H1 (cell line): ENCODE data around the gene MAML1. TPM values are rescaled to one million over a fixed set of nuclear protein-coding genes. Genes with fewer than 3 reads are reported as not detected.

Experiments
- CHD7 ChIP-seq: fragments of 300-600 bp; sonication (generic); IDR thresholded peaks from 2 replicates; pipeline ENCODE4 v1.7.1; 2012; ENCODE audit warnings: low read length, moderate library complexity, mild to moderate bottlenecking, inconsistent platforms; ENCODE audit not compliant: insufficient replicate concordance
- NRF1 ChIP-seq: IDR thresholded peaks from 2 replicates; pipeline ENCODE4 v1.6.1; 2011; ENCODE audit warnings: mild to moderate bottlenecking, low read depth, low read length, improper control_type of control experiment
- USF2 ChIP-seq: IDR thresholded peaks from 2 replicates; pipeline ENCODE4 v1.6.1; 2011; ENCODE audit warnings: low read length, improper control_type of control experiment
- polyA plus RNA-seq, 7 experiments: library from polyadenylated mRNA; depleted of rRNA in 3 of 7; stranded (reverse) in 5 of 7; unstranded in 2 of 7; fragments of >200 nt in 5 of 7; fragments of 200-250 nt in 2 of 7; gene quantifications; 1 replicate in 5 of 7; 2 replicates in 1 of 7; 4 replicates in 1 of 7; pipeline versions ENCODE4 v1.2.1 to v1.2.3, GENCODE V29; 2011 to 2013; ENCODE audit warnings: missing spikeins in 2 of 7, mixed read lengths in 2 of 7
- total RNA-seq: library from RNA; stranded (reverse); fragmentation: NEBNext Ultra II Directional; extraction: Animal tissue kit (Norgen Biotek cat#: 25700); gene quantifications from 2 replicates; pipeline ENCODE4 v1.2.1, GENCODE V29; 2021

MAML1 gene
- total and polyA plus RNA-seq, 2 of the 8 experiments (the other 6 are each of a cell fraction or from before 2014, with no cell fraction given): 17.1 to 41.9 TPM

GRCh38 chr5:179783128-179783527 lies 50.5 kb downstream of the MAML1 start (continued):
- TF ChIP-seq CHD7 (no peak), NRF1 (no peak), USF2 (no peak)
